Measurements from ENCODE around the gene TJP3. TPM values are rescaled to one million over a fixed set of nuclear protein-coding genes. Genes with fewer than 3 reads are reported as not detected.

The TJP3 gene, protein sequence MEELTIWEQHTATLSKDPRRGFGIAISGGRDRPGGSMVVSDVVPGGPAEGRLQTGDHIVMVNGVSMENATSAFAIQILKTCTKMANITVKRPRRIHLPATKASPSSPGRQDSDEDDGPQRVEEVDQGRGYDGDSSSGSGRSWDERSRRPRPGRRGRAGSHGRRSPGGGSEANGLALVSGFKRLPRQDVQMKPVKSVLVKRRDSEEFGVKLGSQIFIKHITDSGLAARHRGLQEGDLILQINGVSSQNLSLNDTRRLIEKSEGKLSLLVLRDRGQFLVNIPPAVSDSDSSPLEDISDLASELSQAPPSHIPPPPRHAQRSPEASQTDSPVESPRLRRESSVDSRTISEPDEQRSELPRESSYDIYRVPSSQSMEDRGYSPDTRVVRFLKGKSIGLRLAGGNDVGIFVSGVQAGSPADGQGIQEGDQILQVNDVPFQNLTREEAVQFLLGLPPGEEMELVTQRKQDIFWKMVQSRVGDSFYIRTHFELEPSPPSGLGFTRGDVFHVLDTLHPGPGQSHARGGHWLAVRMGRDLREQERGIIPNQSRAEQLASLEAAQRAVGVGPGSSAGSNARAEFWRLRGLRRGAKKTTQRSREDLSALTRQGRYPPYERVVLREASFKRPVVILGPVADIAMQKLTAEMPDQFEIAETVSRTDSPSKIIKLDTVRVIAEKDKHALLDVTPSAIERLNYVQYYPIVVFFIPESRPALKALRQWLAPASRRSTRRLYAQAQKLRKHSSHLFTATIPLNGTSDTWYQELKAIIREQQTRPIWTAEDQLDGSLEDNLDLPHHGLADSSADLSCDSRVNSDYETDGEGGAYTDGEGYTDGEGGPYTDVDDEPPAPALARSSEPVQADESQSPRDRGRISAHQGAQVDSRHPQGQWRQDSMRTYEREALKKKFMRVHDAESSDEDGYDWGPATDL
- 10 to 100 TPM; 27.3 to 60.9 (median 35.6) TPM for total RNA-seq

DNA sequence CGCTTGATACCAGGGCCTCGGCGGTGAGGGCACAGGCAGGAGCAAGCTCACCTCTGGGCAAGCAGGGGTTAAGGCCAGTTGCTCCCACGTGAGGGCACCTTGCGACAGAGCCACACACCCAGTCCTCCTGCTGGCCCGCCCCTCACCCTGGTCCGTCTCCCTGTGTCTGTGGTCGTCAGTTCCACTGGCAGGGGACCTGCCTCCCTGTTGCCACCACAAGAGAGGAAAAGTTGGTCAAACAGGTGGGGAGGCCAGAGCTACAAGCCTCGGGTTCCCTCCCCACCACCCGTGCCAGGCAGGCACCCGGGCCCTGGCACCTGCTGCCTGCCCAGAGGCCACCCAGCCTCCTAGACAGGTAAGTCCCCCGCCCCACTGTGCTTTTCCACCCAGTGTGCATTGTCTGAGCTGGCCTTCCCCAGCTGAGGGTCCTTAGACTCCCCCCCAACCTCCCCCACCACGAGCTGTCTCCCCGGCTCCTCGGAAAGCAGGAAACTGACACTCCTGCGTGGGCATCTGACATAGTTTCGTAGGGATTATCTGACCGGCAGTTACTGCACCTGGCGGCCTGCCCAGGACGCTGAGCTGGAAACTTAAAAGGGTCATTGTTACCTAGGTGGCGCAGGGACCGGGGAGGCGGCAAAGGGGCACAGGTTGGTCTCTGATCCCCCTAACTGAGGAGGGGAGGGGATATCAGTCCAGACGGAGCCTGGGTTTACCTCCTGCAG lies at the start of gene TJP3:
Gene TJP3 (plus strand): TSS at position 178 of the 725 bp plus-strand sequence. CDS start 20,049 bp downstream, outside the sequence.
- no peak for DNase-seq (ENCODE audit: low spot score in 2 of 2)
- intact Hi-C loops (cut with DNase I; ENCODE audit: low total_unique reads) = no loop called here

DNA sequence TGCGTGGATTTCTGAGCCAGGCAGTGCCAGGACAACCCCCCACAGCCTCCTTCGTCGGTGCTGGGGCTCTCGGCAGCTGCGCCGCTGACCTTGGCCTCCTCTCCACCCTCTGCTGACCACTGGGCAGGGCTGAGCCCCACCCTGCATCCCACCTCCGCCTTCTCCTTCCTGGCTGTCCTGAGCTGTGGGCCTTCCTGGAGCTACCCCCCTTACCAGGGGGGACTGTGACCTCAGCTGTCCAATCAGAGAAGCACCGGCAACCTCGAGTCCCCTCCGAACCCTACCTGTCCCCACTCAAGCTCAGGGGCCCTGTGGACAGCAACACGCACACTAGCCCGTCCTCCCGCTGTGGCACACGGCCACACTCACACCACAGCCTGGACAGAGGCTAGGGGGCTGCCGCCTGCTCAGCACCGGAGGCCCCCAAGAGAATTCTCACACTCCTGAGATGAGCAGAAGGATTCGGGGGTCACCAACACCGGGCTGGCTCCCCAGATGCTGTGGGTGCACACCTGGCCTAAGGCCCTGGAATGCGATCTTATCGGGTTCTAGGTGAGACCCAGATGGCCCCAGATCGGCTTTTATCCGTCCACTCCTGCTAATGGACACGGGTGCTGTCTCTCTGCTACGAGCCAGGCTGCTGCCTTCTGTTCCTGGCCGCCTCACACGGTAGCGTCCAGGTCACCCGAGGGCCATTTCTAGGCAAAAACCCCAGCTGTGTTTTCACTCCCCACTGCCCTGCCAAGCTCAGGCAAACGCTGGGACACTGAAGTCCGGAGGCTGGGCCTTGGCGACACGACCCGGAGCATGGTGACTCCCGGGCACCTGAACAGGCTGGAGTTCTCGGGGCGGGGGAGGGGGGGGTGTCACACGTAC lies 49.1 kb upstream of the TJP3 start:
- intact Hi-C loops (cut with DNase I; ENCODE audit: low total_unique reads) = no loop called here
- no peak for DNase-seq (ENCODE audit: low spot score in 2 of 2)
- H3K4me3 ChIP-seq (ENCODE audit: low read depth, poor library complexity, severe bottlenecking) = no peak overlapping the region
- TF ChIP-seq POLR2A (IDR thresholded peaks at IDR 0.05) = no peak
- TF ChIP-seq, protein P1, sequence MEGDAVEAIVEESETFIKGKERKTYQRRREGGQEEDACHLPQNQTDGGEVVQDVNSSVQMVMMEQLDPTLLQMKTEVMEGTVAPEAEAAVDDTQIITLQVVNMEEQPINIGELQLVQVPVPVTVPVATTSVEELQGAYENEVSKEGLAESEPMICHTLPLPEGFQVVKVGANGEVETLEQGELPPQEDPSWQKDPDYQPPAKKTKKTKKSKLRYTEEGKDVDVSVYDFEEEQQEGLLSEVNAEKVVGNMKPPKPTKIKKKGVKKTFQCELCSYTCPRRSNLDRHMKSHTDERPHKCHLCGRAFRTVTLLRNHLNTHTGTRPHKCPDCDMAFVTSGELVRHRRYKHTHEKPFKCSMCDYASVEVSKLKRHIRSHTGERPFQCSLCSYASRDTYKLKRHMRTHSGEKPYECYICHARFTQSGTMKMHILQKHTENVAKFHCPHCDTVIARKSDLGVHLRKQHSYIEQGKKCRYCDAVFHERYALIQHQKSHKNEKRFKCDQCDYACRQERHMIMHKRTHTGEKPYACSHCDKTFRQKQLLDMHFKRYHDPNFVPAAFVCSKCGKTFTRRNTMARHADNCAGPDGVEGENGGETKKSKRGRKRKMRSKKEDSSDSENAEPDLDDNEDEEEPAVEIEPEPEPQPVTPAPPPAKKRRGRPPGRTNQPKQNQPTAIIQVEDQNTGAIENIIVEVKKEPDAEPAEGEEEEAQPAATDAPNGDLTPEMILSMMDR (IDR thresholded peaks at IDR 0.05) = no peak
- WGBS, 2 donors = 90 to 92% methylated on average over 33 to 37 of the region's 37 CpGs

More for the DNA sequence above, at the start of gene TJP3:
- 22 to 27% methylated on average over 14 to 24 of the region's 24 CpGs for WGBS, 2 donors
- no peak within 1 kb of the TSS for H3K4me3 ChIP-seq (ENCODE audit: low read depth, poor library complexity, severe bottlenecking)
- TF ChIP-seq, protein P1 (IDR thresholded peaks at IDR 0.05) = no peak
- TF ChIP-seq POLR2A (IDR thresholded peaks at IDR 0.05) = no peak

DNA sequence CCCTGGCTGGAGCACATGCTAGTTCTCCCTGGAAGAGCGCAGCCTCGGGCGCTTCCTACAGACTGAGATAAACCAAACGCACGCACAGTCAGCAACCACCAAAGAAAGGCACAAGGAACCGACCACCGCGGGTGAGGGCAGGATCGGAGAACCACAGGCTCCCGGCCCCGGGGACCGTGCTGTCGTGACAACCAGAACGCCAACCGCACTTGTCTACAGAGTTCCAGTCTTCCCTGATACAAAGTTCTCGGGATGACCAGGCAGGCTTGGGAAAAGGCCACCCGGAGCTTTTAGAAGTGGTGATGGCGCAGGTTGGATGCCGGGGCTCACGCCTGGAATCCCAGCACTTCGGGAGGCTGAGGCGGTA lies 48.5 kb upstream of the TJP3 start:
- intact Hi-C loops (cut with DNase I; ENCODE audit: low total_unique reads) = loop anchor here (5.0 kb wide), 1 partner anchor 38 kb away; no protein-coding TSS in a partner anchor
- DNase-seq (ENCODE audit: low spot score in 2 of 2) = no peak
- no peak for TF ChIP-seq POLR2A (IDR thresholded peaks at IDR 0.05)
- TF ChIP-seq, protein P1 (IDR thresholded peaks at IDR 0.05) = no peak
- no peak overlapping the region for H3K4me3 ChIP-seq (ENCODE audit: low read depth, poor library complexity, severe bottlenecking)
- WGBS, 2 donors = 90 to 93% methylated on average over 22 of the region's 22 CpGs

DNA sequence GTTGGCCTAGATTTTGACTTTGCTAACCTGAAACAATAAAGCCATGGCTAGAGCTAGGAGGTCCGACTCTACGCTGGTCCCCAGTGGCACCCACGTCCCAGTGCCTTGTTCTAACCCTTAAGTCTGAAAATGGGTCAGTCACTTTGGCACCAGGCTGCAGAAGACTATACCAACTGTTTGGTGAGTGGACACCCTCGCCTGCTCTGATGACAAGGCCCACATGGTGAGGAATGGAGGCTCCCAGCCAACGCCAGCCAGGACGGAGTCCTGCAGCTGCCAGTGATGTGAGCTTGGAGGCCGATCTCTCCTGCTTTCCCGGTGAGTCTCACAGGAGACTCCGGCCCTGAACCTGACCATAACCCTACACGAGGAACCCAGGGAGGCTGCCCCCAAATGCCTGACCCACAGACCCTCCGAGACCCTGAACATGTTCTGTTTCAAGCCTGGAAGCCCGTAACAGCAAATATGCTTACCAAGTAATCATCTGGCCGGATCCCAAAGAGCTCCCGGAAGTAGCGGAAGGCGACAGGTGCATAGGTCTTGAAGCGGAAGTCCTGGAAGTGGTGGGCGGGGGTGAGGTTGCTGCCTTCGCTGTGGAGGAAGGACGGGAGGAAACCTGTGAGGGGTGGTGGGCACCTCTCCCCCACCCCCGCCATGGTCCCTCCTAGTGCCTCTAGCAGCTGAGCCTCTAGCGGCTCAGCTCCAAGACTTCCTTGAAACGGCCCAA lies 47.5 kb upstream of the TJP3 start:
- intact Hi-C loops (cut with DNase I; ENCODE audit: low total_unique reads) = loop anchor here (5.0 kb wide), 1 partner anchor 37 kb away; no protein-coding TSS in a partner anchor
- TF ChIP-seq POLR2A (IDR thresholded peaks at IDR 0.05) = no peak
- TF ChIP-seq, protein P1 (IDR thresholded peaks at IDR 0.05) = no peak
- 79 to 87% methylated on average over 19 to 23 of the region's 23 CpGs for WGBS, 2 donors
- H3K4me3 ChIP-seq (ENCODE audit: low read depth, poor library complexity, severe bottlenecking) = no peak overlapping the region
- no peak for DNase-seq (ENCODE audit: low spot score in 2 of 2)
